RPMI8226 (cell line): ENCODE measurements around the gene GDF15.

Experiments used
- DNase-seq: peaks from one replicate; pipeline ENCODE4 v3.0.0-alpha.2; 2015

The GDF15 gene

GRCh38 chr19:18419699-18420460, 33.9 kb downstream of the GDF15 start:
- DNase-seq, result no peak

- DNase-seq, result no peak
These were observed 35.0 kb downstream of the GDF15 start for GRCh38 chr19:18420930-18421329.

- no peak for DNase-seq
These were observed 35.5 kb downstream of the GDF15 start for GRCh38 chr19:18421371-18421959.

GRCh38 chr19:18422530-18423191, 36.7 kb downstream of the GDF15 start:
- no peak for DNase-seq

GRCh38 chr19:18423258-18424020, 37.5 kb downstream of the GDF15 start:
- DNase-seq, result no peak

- no peak for DNase-seq
These were observed 38.3 kb downstream of the GDF15 start for GRCh38 chr19:18424122-18424889.

GRCh38 chr19:18424890-18425514, 39.0 kb downstream of the GDF15 start:
- DNase-seq, result no peak

GRCh38 chr19:18425515-18426415, 39.8 kb downstream of the GDF15 start:
- no peak for DNase-seq

- DNase-seq, result no peak
These were observed 40.4 kb downstream of the GDF15 start for GRCh38 chr19:18426416-18426767.

- no peak for DNase-seq
These were observed 41.3 kb downstream of the GDF15 start for GRCh38 chr19:18427080-18427742.

GRCh38 chr19:18427743-18428113, 41.8 kb downstream of the GDF15 start:
- no peak for DNase-seq

- no peak for DNase-seq
These were observed 42.3 kb downstream of the GDF15 start for GRCh38 chr19:18428173-18428786.

- DNase-seq, result peak; percentile 90
These were observed 43.1 kb downstream of the GDF15 start for GRCh38 chr19:18428787-18429674.

- DNase-seq, result no peak
These were observed 43.9 kb downstream of the GDF15 start for GRCh38 chr19:18429717-18430416.

GRCh38 chr19:18430417-18431144, 44.6 kb downstream of the GDF15 start:
- no peak for DNase-seq

- no peak for DNase-seq
These were observed 45.6 kb downstream of the GDF15 start for GRCh38 chr19:18431351-18432197.
